HepG2 (cell line): Measurements from ENCODE around the gene SRSF11. TPM values are rescaled to one million over a fixed set of nuclear protein-coding genes. Genes with fewer than 3 reads are reported as not detected.
A peak's percentile ranks its signal among the peaks of the same experiment; 100 is the strongest.

Experiments used
- CENPBD1 ChIP-seq: sonication (generic); formaldehyde crosslinking; IDR thresholded peaks from 2 replicates; pipeline ENCODE4 v1.8.0; 2022; ENCODE audit warnings: missing genetic modification reagents, low read depth, mild to moderate bottlenecking, borderline replicate concordance
- FUBP1 ChIP-seq: sonication (generic); formaldehyde crosslinking; IDR thresholded peaks from 2 replicates; pipeline ENCODE4 v1.5.1; 2020; ENCODE audit warnings: missing genetic modification reagents, mild to moderate bottlenecking, borderline replicate concordance
- GLMP ChIP-seq: sonication (generic); formaldehyde crosslinking; IDR thresholded peaks from 2 replicates; pipeline ENCODE4 v1.9.0; 2021; ENCODE audit warnings: missing genetic modification reagents, mild to moderate bottlenecking, borderline replicate concordance
- HOXA3 ChIP-seq: sonication (generic); formaldehyde crosslinking; IDR thresholded peaks from 2 replicates; pipeline ENCODE4 v1.5.0; 2020; ENCODE audit warnings: missing genetic modification reagents
- KDM5A ChIP-seq: fragments of 200-600 bp; sonication (generic); IDR thresholded peaks from 2 replicates; pipeline ENCODE4 v1.7.0; 2018; ENCODE audit warnings: antibody characterized with exemption, mild to moderate bottlenecking, low read length, borderline replicate concordance
- MXD3 ChIP-seq: IDR thresholded peaks from 2 replicates; pipeline ENCODE4 v1.6.1; 2016; ENCODE audit warnings: mild to moderate bottlenecking, missing biosample characterization, missing genetic modification reagents
- NR3C1 ChIP-seq: sonication (generic); formaldehyde crosslinking; IDR thresholded peaks from 2 replicates; pipeline ENCODE4 v1.4.0; 2020; ENCODE audit warnings: missing genetic modification reagents
- PHF8 ChIP-seq: sonication (generic); formaldehyde crosslinking; IDR thresholded peaks from 2 replicates; pipeline ENCODE4 v1.5.0; 2020; ENCODE audit warnings: missing genetic modification reagents
- RNF219 ChIP-seq: sonication (generic); formaldehyde crosslinking; IDR thresholded peaks from 2 replicates; pipeline ENCODE4 v1.5.0; 2020; ENCODE audit warnings: mild to moderate bottlenecking, missing genetic modification reagents
- SIN3B ChIP-seq: fragments of 150-350 bp; IDR thresholded peaks from 2 replicates; pipeline ENCODE4 v1.6.1; 2014; ENCODE audit warnings: low read length
- TFDP2 ChIP-seq: sonication (generic); formaldehyde crosslinking; IDR thresholded peaks from 2 replicates; pipeline ENCODE4 v1.4.0; 2020; ENCODE audit warnings: missing genetic modification reagents
- ZBTB21 ChIP-seq: sonication (generic); formaldehyde crosslinking; IDR thresholded peaks from 2 replicates; pipeline ENCODE4 v1.4.0; 2020; ENCODE audit warnings: missing genetic modification reagents
- ZNF34 ChIP-seq: sonication (generic); formaldehyde crosslinking; IDR thresholded peaks from 2 replicates; pipeline ENCODE4 v1.4.0; 2020; ENCODE audit warnings: mild to moderate bottlenecking, missing genetic modification reagents, borderline replicate concordance
- ZNF431 ChIP-seq: sonication (generic); formaldehyde crosslinking; IDR thresholded peaks from 2 replicates; pipeline ENCODE4 v1.9.0; 2022; ENCODE audit warnings: missing genetic modification reagents, low read depth, mild to moderate bottlenecking, borderline replicate concordance
- ZNF878 ChIP-seq: sonication (generic); formaldehyde crosslinking; IDR thresholded peaks from 2 replicates; pipeline ENCODE4 v1.8.1; 2023; ENCODE audit warnings: mild to moderate bottlenecking, missing genetic modification reagents, moderate library complexity
- ZZZ3 ChIP-seq: sonication (generic); formaldehyde crosslinking; IDR thresholded peaks from 2 replicates; pipeline ENCODE4 v1.4.0; 2020; ENCODE audit warnings: missing genetic modification reagents, mild to moderate bottlenecking, borderline replicate concordance
- polyA plus RNA-seq, 8 experiments: library from polyadenylated mRNA; depleted of rRNA in 3 of 8; stranded (reverse) in 7 of 8; unstranded in 1 of 8; fragments of >200 nt; fragmentation: Illumina TruSeq in 4 of 8; extraction: Trizol in 4 of 8; gene quantifications; 2 replicates each; pipeline versions ENCODE4 v1.2.1 to v1.2.3, GENCODE V29; 2011 to 2016; ENCODE audit warnings: low read depth in 4 of 8, missing spikeins in 1 of 8, mixed read lengths in 1 of 8; ENCODE audit not compliant: insufficient read depth in 1 of 8
- total RNA-seq, 5 experiments: library from RNA; depleted of rRNA; stranded (reverse); fragments of >200 nt; fragmentation: Illumina TruSeq; extraction: Trizol; gene quantifications; 2 replicates each; pipeline ENCODE4 v1.2.3, GENCODE V29; 2016; ENCODE audit warnings: low read depth in 1 of 5

The SRSF11 gene
- total and polyA plus RNA-seq, 2 of the 13 experiments (the other 11 are each of a cell fraction or from before 2014, with no cell fraction given) = 118 to 381 TPM

- TF ChIP-seq RNF219 (CRISPR knock-in tag) (0 out of 2 replicates have a peak, but pooled peaks have one; percentile 38), FUBP1 (CRISPR knock-in tag) (no peak; the same call in 1 of the 2 replicates), TFDP2 (CRISPR knock-in tag) (peak; percentile 93), KDM5A (peak; percentile 97), MXD3 (CRISPR knock-in tag) (peak; percentile 75; the same call in 1 of the 2 replicates), HOXA3 (CRISPR knock-in tag) (peak; percentile 98), PHF8 (CRISPR knock-in tag) (peak; percentile 96), CENPBD1 (CRISPR knock-in tag) (no peak), ZZZ3 (CRISPR knock-in tag) (peak; percentile 89; the same call in 1 of the 2 replicates), SIN3B (peak; percentile 91; the same call in 1 of the 2 replicates), ZNF431 (CRISPR knock-in tag) (peak; percentile 85; the same call in 1 of the 2 replicates), GLMP (CRISPR knock-in tag) (no peak; the same call in 1 of the 2 replicates), ZBTB21 (peak; percentile 57; the same call in 1 of the 2 replicates), NR3C1 (CRISPR knock-in tag) (no peak), ZNF34 (CRISPR knock-in tag) (0 out of 2 replicates have a peak, but pooled peaks have one; percentile 68), ZNF878 (no peak)
Measured at GRCh38 chr1:70205434-70206118, 15.6 kb upstream of the SRSF11 start, which contains the start of gene LRRC40 (continued).
